ENCODE results near the gene TIFAB.

Gene TIFAB

GRCh38 chr5:135422419-135422818 is 29.7 kb downstream of the TIFAB start:
- Histone ChIP-seq H3K4me2 (ENCODE audit: low read length) (no peak overlapping the region), H3K4me1 (ENCODE audit: insufficient read depth, low read length, severe bottlenecking) (no peaks in the 10 kb centered on the region), H3K27ac (ENCODE audit: low read depth, low read length, poor library complexity, severe bottlenecking) (no peak overlapping the region)

DNA sequence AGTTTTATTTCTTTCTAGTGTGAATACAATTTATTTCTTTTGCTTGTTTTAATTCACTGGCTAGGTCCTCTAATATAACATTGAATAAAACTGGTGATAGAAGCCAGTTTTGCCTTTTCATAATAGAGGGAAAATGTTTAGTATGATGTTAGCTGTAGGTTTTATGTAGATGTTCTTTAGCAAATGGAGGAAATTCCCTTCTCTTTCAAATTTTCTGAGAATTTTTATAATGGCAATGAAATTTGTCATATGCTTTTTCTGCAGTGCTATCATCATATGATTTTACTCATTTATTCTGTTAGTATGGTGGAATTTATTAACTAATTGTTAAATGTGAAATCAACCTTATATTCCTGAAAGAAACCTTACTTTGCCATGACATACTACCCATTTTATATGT is 35.1 kb downstream of the TIFAB start:
- Histone ChIP-seq H3K4me1 (ENCODE audit: insufficient read depth, low read length, severe bottlenecking) (no peaks in the 10 kb centered on the region), H3K4me3 (ENCODE audit: low read depth, low read length, poor library complexity, severe bottlenecking) (no peak overlapping the region), H4K20me1 (ENCODE audit: insufficient read depth, low read length) (no peaks in the 10 kb centered on the region), H3K9ac (ENCODE audit: low read length) (no peak overlapping the region), H3K36me3 (ENCODE audit: insufficient read depth, low read length) (no peaks in the 10 kb centered on the region), H3K79me2 (ENCODE audit: insufficient read depth, low read length) (no peaks in the 10 kb centered on the region), H3K4me2 (ENCODE audit: low read length) (no peak overlapping the region), H2AFZ (ENCODE audit: low read length) (no peak overlapping the region), H3K9me3 (ENCODE audit: low read length) (no peaks in the 10 kb centered on the region), H3K27me3 (ENCODE audit: insufficient read depth, low read length) (no peaks in the 10 kb centered on the region), H3K9me2 (ENCODE audit: low read depth, low read length) (peaks cover 3% of the 10 kb centered on the region; the same call in 1 of the 2 replicates), H3K27ac (ENCODE audit: low read depth, low read length, poor library complexity, severe bottlenecking) (no peak overlapping the region), H3F3A (ENCODE audit: insufficient read depth, low read length) (no peaks in the 10 kb centered on the region)
- TF ChIP-seq CTCF (IDR thresholded peaks at IDR 0.05; ENCODE audit: low read length) (no peak), EZH2 (IDR thresholded peaks at IDR 0.05; ENCODE audit: borderline replicate concordance, low read length) (no peak)

More at GRCh38 chr5:135422419-135422818, 29.7 kb downstream of the TIFAB start:
- H2AFZ ChIP-seq (ENCODE audit: low read length), result no peak overlapping the region
- H3K9ac ChIP-seq (ENCODE audit: low read length), result no peak overlapping the region
- no peaks in the 10 kb centered on the region for H3K36me3 ChIP-seq (ENCODE audit: insufficient read depth, low read length)
- no peaks in the 10 kb centered on the region for H3K9me3 ChIP-seq (ENCODE audit: low read length)
- H3K79me2 ChIP-seq (ENCODE audit: insufficient read depth, low read length), result no peaks in the 10 kb centered on the region
- H3K4me3 ChIP-seq (ENCODE audit: low read depth, low read length, poor library complexity, severe bottlenecking), result no peak overlapping the region
- no peaks in the 10 kb centered on the region for H4K20me1 ChIP-seq (ENCODE audit: insufficient read depth, low read length)
- no peaks in the 10 kb centered on the region for H3K27me3 ChIP-seq (ENCODE audit: insufficient read depth, low read length)
- no peaks in the 10 kb centered on the region for H3K9me2 ChIP-seq (ENCODE audit: low read depth, low read length)
- no peaks in the 10 kb centered on the region for H3F3A ChIP-seq (ENCODE audit: insufficient read depth, low read length)
- TF ChIP-seq EZH2 (IDR thresholded peaks at IDR 0.05; ENCODE audit: borderline replicate concordance, low read length) (no peak), CTCF (IDR thresholded peaks at IDR 0.05; ENCODE audit: low read length) (no peak)

DNA sequence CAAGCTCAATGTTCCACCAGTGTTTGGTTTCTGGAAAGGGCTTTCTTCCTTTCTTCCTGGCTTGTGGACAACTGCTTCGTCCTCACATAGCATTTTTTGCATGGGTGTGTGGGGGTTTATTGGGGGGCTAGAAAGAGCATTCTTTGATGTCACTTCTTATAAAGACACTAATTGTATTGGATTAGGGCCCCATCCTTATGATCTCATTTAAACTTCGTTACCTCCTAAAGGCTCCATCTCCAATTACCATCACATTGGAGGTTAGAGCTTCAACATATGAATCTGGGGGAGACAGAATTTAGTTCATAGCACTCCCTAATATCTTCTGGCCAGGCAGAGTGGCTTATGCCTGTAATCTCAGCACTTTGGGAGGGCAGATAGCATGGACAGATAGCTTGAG is 47.1 kb downstream of the TIFAB start:
- Histone ChIP-seq H3K9me2 (ENCODE audit: low read depth, low read length) (no peaks in the 10 kb centered on the region), H3K4me3 (ENCODE audit: low read depth, low read length, poor library complexity, severe bottlenecking) (no peak overlapping the region), H3K36me3 (ENCODE audit: insufficient read depth, low read length) (no peaks in the 10 kb centered on the region; the same call in 1 of the 2 replicates), H3K9ac (ENCODE audit: low read length) (no peak overlapping the region), H3K27me3 (ENCODE audit: insufficient read depth, low read length) (peaks cover 4% of the 10 kb centered on the region; the same call in 1 of the 2 replicates), H3F3A (ENCODE audit: insufficient read depth, low read length) (no peaks in the 10 kb centered on the region), H3K27ac (ENCODE audit: low read depth, low read length, poor library complexity, severe bottlenecking) (no peak overlapping the region), H3K79me2 (ENCODE audit: insufficient read depth, low read length) (no peaks in the 10 kb centered on the region), H3K9me3 (ENCODE audit: low read length) (0 out of 2 replicates have a peak, but pooled peaks cover 3% of the 10 kb centered on the region), H3K4me2 (ENCODE audit: low read length) (no peak overlapping the region), H2AFZ (ENCODE audit: low read length) (no peak overlapping the region), H4K20me1 (ENCODE audit: insufficient read depth, low read length) (no peaks in the 10 kb centered on the region), H3K4me1 (ENCODE audit: insufficient read depth, low read length, severe bottlenecking) (peaks cover 1% of the 10 kb centered on the region)
- TF ChIP-seq EZH2 (IDR thresholded peaks at IDR 0.05; ENCODE audit: borderline replicate concordance, low read length) (no peak), CTCF (IDR thresholded peaks at IDR 0.05; ENCODE audit: low read length) (no peak)

Data from OCI-LY1 (cell line).